ENCODE measurements around the gene PLK4. TPM values are rescaled to one million over a fixed set of nuclear protein-coding genes. Genes with fewer than 3 reads are reported as not detected.
"Not testable (repeated sequence)": the region's sequence is repeated elsewhere in the genome, so short reads cannot be mapped to it uniquely, and the experiment has no call there.

PLK4 gene
- total and polyA plus RNA-seq, 8 donors = 1.2 to 13.8 (median 2.6) TPM

GRCh38 chr4:127889903-127890302 is 9.2 kb downstream of the PLK4 start:
- intact Hi-C loops (cut with DNase I; ENCODE audit: low total_unique reads) = no loop called here
- Histone ChIP-seq H3K4me3 (no peak overlapping the region), H3K27ac (no peak overlapping the region), H3K4me1 (no peaks in the 10 kb centered on the region), H3K36me3 (peaks cover 0 to 20% (median 11%) of the 10 kb centered on the region in 4 donors), H3K27me3 (no peaks in the 10 kb centered on the region), H3K9me3 (no peaks in the 10 kb centered on the region)
- 65 to 96% (median 79%) methylated on average over 3 of the region's 3 CpGs for WGBS, 5 donors
- DNase-seq = no peak
- TF ChIP-seq CTCF (IDR thresholded peaks at IDR 0.05) = no peak
- no peak for TF ChIP-seq EP300 (IDR thresholded peaks at IDR 0.05)
- TF ChIP-seq POLR2A (IDR thresholded peaks at IDR 0.05) = no peak
- no peak for TF ChIP-seq POLR2AphosphoS5 (IDR thresholded peaks at IDR 0.05)

- no peak for DNase-seq
- Histone ChIP-seq H3K4me3 (no peak overlapping the region), H3K27ac (no peak overlapping the region), H3K36me3 (peaks cover 0 to 20% (median 9%) of the 10 kb centered on the region in 4 donors), H3K9me3 (no peaks in the 10 kb centered on the region), H3K4me1 (no peaks in the 10 kb centered on the region), H3K27me3 (no peaks in the 10 kb centered on the region)
- intact Hi-C loops (cut with DNase I; ENCODE audit: low total_unique reads) = no loop called here
- TF ChIP-seq EP300 (IDR thresholded peaks at IDR 0.05) = no peak
- TF ChIP-seq CTCF (IDR thresholded peaks at IDR 0.05) = no peak
- no peak for TF ChIP-seq POLR2AphosphoS5 (IDR thresholded peaks at IDR 0.05)
- 78 to 93% (median 87%) methylated on average over 1 of the region's 1 CpG for WGBS, 5 donors
Observed at GRCh38 chr4:127896069-127896468, 15.4 kb downstream of the PLK4 start.

- peaks cover 0 to 20% (median 9%) of the 10 kb centered on the region in 4 donors for H3K36me3 ChIP-seq
- H3K9me3 ChIP-seq = no peaks in the 10 kb centered on the region
- WGBS, 5 donors = 93 to 100% (median 97%) methylated on average over 1 of the region's 1 CpG
- intact Hi-C loops (cut with DNase I; ENCODE audit: low total_unique reads) = no loop called here
- H3K4me3 ChIP-seq = no peak overlapping the region
- no peak overlapping the region for H3K27ac ChIP-seq
- DNase-seq = no peak
- H3K27me3 ChIP-seq = no peaks in the 10 kb centered on the region
- TF ChIP-seq EP300 (IDR thresholded peaks at IDR 0.05) (no peak), POLR2AphosphoS5 (IDR thresholded peaks at IDR 0.05) (no peak), POLR2A (IDR thresholded peaks at IDR 0.05) (no peak), CTCF (IDR thresholded peaks at IDR 0.05) (no peak)
- no peaks in the 10 kb centered on the region for H3K4me1 ChIP-seq
Observed at GRCh38 chr4:127896528-127896927, 15.8 kb downstream of the PLK4 start.

GRCh38 chr4:127899682-127900081 is 19.0 kb downstream of the PLK4 start:
- intact Hi-C loops (cut with DNase I; ENCODE audit: low total_unique reads); H3K36me3 ChIP-seq; H3K4me3 ChIP-seq; H3K27me3 ChIP-seq; DNase-seq; H3K9me3 ChIP-seq; H3K4me1 ChIP-seq; H3K27ac ChIP-seq: not testable (repeated sequence)
- WGBS, 5 donors = 96 to 99% (median 97%) methylated on average over 4 of the region's 4 CpGs

GRCh38 chr4:127905029-127905428 is 24.3 kb downstream of the PLK4 start:
- intact Hi-C loops (cut with DNase I; ENCODE audit: low total_unique reads) = no loop called here
- Histone ChIP-seq H3K4me1 (no peaks in the 10 kb centered on the region), H3K9me3 (no peaks in the 10 kb centered on the region), H3K36me3 (no peaks in the 10 kb centered on the region), H3K27ac (no peak overlapping the region), H3K4me3 (no peak overlapping the region), H3K27me3 (no peaks in the 10 kb centered on the region)
- no peak for DNase-seq
- 80 to 87% (median 85%) methylated on average over 6 to 8 of the region's 8 CpGs for WGBS, 5 donors
- TF ChIP-seq POLR2AphosphoS5 (IDR thresholded peaks at IDR 0.05) = no peak
- TF ChIP-seq POLR2A (IDR thresholded peaks at IDR 0.05) = no peak
- TF ChIP-seq CTCF (IDR thresholded peaks at IDR 0.05) = no peak
- no peak for TF ChIP-seq EP300 (IDR thresholded peaks at IDR 0.05)

All from stomach (tissue), 9 donors.